ENCODE data around the gene ARHGAP6. TPM values are rescaled to one million over a fixed set of nuclear protein-coding genes. Genes with fewer than 3 reads are reported as not detected.

ARHGAP6 gene
- total and polyA plus RNA-seq, 2 of the 4 experiments (the other 2 are of a cell fraction) = 1.4 to 1.8 TPM

DNA sequence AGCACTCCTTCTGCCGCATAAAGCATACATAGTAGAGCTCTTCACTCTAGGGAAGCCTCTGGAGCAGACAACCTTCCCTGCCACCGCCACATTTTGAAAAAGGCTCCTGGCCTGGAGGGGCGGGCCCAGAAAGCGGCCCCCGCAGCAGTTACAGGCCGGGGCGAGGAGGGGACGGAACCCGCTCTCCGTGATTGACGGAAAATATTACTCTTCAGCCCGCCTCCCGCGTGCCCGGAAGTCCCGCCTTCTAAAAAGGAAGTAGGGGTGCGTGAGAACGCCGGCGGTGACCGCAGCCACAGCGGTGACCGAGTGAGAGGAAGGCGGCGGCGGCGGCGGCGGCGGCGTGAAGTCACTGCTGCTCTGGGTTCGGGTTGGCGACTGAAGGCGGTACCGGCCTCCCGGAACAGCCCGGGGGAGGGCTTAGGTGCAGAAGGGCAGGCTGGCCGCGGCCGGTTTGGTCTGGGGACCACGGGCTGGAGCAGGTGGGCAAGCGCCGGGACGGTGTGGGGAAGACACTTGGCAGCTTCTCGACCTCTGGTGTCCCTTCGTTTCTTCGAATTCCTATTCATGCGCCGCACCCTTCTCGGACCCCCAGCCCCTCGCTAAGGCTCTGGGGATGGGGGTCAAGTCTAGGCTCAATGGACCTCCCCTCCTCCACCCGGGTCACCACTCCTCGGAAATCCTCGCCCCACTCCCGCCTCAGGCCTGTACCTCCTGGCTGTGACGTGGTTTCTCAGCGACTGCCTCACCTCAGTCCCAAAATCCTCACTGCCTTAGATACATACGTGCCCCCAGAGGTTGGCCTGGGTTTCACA is 554.5 kb downstream of the ARHGAP6 start, which contains the start of gene HCCS:
HCCS (plus strand) TSS at position 296 of the 815 bp plus-strand sequence. CDS start 729 bp downstream, outside the sequence.
- ChIA-PET CTCF (no interaction called here), POLR2A (ENCODE audit: unreplicated experiment) (no interaction called here)
- peak; percentile 79 for DNase-seq
- Histone ChIP-seq H3K9me3 (ENCODE audit: control insufficient read depth, insufficient read depth, low read length) (no peaks in the 10 kb centered on the region), H3K18ac (ENCODE audit: low read depth, low read length) (peak within 1 kb of the TSS; percentile 26; the same call in 1 of the 2 replicates), H4K5ac (ENCODE audit: low read depth, low read length) (peak within 1 kb of the TSS; percentile 76), H3K9me1 (ENCODE audit: insufficient read depth, low read length) (no peaks in the 10 kb centered on the region), H2BK120ac (ENCODE audit: low read depth, low read length) (no peak within 1 kb of the TSS), H3K14ac (replicated peaks; ENCODE audit: low read depth, low read length) (peak within 1 kb of the TSS; percentile 77; the same call in 1 of the 2 replicates), H4K20me1 (ENCODE audit: insufficient read depth, low read length) (no peaks in the 10 kb centered on the region), H3K23ac (ENCODE audit: low read depth, low read length) (peak within 1 kb of the TSS; percentile 74), H2BK15ac (ENCODE audit: low read depth, low read length) (no peak within 1 kb of the TSS), H2AK9ac (replicated peaks; ENCODE audit: low read depth, low read length, poor library complexity) (peak within 1 kb of the TSS; percentile 47), H3K79me1 (ENCODE audit: low read depth in 1 of 2, low read length in 2 of 2) (peaks cover 13 to 26% of the 10 kb centered on the region in 2 experiments; a peak in 3 of 4 replicates), H3K27ac (ENCODE audit: insufficient read depth, low read length) (peak within 1 kb of the TSS; percentile 92), H3K4ac (ENCODE audit: low read depth, low read length) (peak within 1 kb of the TSS; percentile 83), H3K4me2 (ENCODE audit: low read depth, low read length) (peak within 1 kb of the TSS; percentile 93), H3K9ac (ENCODE audit: low read depth, low read length) (peak within 1 kb of the TSS; percentile 88), H3K27me3 (ENCODE audit: control insufficient read depth, insufficient read depth, low read length) (no peaks in the 10 kb centered on the region), H4K91ac (ENCODE audit: insufficient read depth, low read depth, low read length) (0 out of 2 replicates have a peak within 1 kb of the TSS, but pooled peaks have one; percentile 47), H3K4me1 (ENCODE audit: control insufficient read depth, insufficient read depth, low read length) (peaks cover 3% of the 10 kb centered on the region; the same call in 1 of the 2 replicates), H2BK5ac (ENCODE audit: low read depth, low read length, poor library complexity, severe bottlenecking) (peak within 1 kb of the TSS; percentile 76), H2AK5ac (ENCODE audit: low read depth, low read length) (peak within 1 kb of the TSS; percentile 43; the same call in 1 of the 2 replicates), H2BK20ac (ENCODE audit: low read depth, low read length) (no peak within 1 kb of the TSS), H3K56ac (ENCODE audit: extremely low read depth, insufficient read depth, low read length) (peak within 1 kb of the TSS; percentile 54), H3K36me3 (ENCODE audit: control insufficient read depth, insufficient read depth, low read length) (peaks cover 16% of the 10 kb centered on the region), H4K8ac (ENCODE audit: low read depth in 2 of 2, low read length in 2 of 2) (peak within 1 kb of the TSS in 1 of 2 experiments; percentile 77; a peak in 3 of 4 replicates), H3K4me3 (ENCODE audit: insufficient read depth, low read depth, low read length) (peak within 1 kb of the TSS; percentile 95), H2AFZ (replicated peaks; ENCODE audit: low read length, poor library complexity) (peak within 1 kb of the TSS; percentile 93)
- TF ChIP-seq RAD21 (IDR thresholded peaks at IDR 0.05; ENCODE audit: low read length) = no peak
- TF ChIP-seq RFX5 (IDR thresholded peaks at IDR 0.05; ENCODE audit: low read depth, low read length) = no peak
- TF ChIP-seq, protein P1, sequence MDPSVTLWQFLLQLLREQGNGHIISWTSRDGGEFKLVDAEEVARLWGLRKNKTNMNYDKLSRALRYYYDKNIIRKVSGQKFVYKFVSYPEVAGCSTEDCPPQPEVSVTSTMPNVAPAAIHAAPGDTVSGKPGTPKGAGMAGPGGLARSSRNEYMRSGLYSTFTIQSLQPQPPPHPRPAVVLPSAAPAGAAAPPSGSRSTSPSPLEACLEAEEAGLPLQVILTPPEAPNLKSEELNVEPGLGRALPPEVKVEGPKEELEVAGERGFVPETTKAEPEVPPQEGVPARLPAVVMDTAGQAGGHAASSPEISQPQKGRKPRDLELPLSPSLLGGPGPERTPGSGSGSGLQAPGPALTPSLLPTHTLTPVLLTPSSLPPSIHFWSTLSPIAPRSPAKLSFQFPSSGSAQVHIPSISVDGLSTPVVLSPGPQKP (IDR thresholded peaks at IDR 0.05; ENCODE audit: borderline replicate concordance, low read depth, low read length) = no peak
- TF ChIP-seq MAZ (IDR thresholded peaks at IDR 0.05; ENCODE audit: borderline replicate concordance, low read depth, low read length) = peak; percentile 32; the same call in 1 of the 2 replicates
- TF ChIP-seq SMC3 (IDR thresholded peaks at IDR 0.05; ENCODE audit: low read depth, low read length) = no peak
- no peak for TF ChIP-seq MXI1 (IDR thresholded peaks at IDR 0.05; ENCODE audit: borderline replicate concordance, low read depth, low read length)
- no peak for TF ChIP-seq RCOR1 (IDR thresholded peaks at IDR 0.05; ENCODE audit: insufficient replicate concordance, low read length)
- TF ChIP-seq POLR2A (IDR thresholded peaks at IDR 0.05; ENCODE audit: low read depth, low read length) = peak; percentile 71
- no peak for TF ChIP-seq MAFK (IDR thresholded peaks at IDR 0.05; ENCODE audit: low read depth, low read length)
- TF ChIP-seq BHLHE40 (IDR thresholded peaks at IDR 0.05; ENCODE audit: low read depth, low read length) = no peak
- TF ChIP-seq, protein P2, sequence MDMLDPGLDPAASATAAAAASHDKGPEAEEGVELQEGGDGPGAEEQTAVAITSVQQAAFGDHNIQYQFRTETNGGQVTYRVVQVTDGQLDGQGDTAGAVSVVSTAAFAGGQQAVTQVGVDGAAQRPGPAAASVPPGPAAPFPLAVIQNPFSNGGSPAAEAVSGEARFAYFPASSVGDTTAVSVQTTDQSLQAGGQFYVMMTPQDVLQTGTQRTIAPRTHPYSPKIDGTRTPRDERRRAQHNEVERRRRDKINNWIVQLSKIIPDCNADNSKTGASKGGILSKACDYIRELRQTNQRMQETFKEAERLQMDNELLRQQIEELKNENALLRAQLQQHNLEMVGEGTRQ (IDR thresholded peaks at IDR 0.05; ENCODE audit: low read depth, low read length) = peak; percentile 45
- TF ChIP-seq NFE2L2 (IDR thresholded peaks at IDR 0.05; ENCODE audit: low read depth, low read length) = no peak
- TF ChIP-seq, protein P3, sequence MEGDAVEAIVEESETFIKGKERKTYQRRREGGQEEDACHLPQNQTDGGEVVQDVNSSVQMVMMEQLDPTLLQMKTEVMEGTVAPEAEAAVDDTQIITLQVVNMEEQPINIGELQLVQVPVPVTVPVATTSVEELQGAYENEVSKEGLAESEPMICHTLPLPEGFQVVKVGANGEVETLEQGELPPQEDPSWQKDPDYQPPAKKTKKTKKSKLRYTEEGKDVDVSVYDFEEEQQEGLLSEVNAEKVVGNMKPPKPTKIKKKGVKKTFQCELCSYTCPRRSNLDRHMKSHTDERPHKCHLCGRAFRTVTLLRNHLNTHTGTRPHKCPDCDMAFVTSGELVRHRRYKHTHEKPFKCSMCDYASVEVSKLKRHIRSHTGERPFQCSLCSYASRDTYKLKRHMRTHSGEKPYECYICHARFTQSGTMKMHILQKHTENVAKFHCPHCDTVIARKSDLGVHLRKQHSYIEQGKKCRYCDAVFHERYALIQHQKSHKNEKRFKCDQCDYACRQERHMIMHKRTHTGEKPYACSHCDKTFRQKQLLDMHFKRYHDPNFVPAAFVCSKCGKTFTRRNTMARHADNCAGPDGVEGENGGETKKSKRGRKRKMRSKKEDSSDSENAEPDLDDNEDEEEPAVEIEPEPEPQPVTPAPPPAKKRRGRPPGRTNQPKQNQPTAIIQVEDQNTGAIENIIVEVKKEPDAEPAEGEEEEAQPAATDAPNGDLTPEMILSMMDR (conservative IDR thresholded peaks at IDR 0.05; ENCODE audit: low read depth, low read length) = no peak; the same call in 1 of the 2 replicates
- 33% methylated on average over 19 of the region's 58 CpGs; no CpG with 5 or more reads in 1 of the 2 experiments for WGBS, 2 experiments (ENCODE audit: extremely low coverage in 2 of 2, insufficient read length in 1 of 2)
- dilution Hi-C loops (cut with HindIII; ENCODE audit: low sequenced_read_pairs, unreplicated experiment) = no loop called here
- TSS peak; percentile 51 for BruUV-seq (replicated peaks)
- in situ Hi-C loops (cut with MboI; ENCODE audit: low sequenced_read_pairs) = no loop called here
- ATAC-seq (ENCODE audit: low read depth) = peak; percentile 90
- intact Hi-C loops (cut with micrococcal nuclease) = no loop called here
